HG02571 (cell line): ENCODE data around the gene CIB1.

Experiments
- ATAC-seq: cut with Tn5 transposase; IDR thresholded peaks from one replicate; pipeline ENCODE4 v1.9.1; 2021; ENCODE audit warnings: mild to moderate bottlenecking, moderate library complexity; ENCODE audit not compliant: unreplicated experiment

Gene CIB1

GRCh38 chr15:90219421-90220141 is 14.2 kb downstream of the CIB1 start:
- ATAC-seq: no peak

- ATAC-seq: no peak
Measured at GRCh38 chr15:90217671-90218394, 15.9 kb downstream of the CIB1 start.

DNA sequence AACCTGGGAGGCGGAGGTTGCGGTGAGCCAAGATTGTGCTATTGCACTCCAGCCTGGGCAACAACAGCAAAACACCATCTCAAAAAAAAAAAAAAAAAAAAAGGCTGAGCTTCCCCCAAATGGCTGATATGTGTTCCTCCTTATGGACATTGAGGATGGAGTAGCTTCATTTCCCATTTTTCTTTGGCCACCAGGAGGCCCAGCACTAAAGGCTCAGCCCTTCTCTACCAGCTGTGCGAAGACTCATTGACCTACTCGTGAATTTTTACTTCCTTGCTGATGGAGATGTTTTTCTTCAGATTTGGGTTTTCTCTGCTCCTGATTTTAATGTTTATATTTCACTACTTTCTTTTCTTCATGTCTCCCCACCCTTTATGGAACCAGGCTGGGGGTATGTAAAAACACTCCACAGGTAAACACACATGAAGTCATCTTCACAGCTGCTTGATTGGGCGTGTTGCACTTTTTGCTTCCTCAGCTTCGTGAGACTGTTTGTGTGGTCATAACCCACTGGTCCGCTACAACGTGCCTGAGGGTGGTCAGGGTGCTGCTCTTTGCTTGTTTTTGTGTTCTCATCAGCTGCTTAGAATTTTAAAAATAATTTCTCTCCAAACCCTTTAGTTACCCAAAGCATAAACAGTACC is 19.1 kb downstream of the CIB1 start:
- no peak for ATAC-seq

- ATAC-seq: no peak
Measured at GRCh38 chr15:90213818-90214204, 19.9 kb downstream of the CIB1 start.

GRCh38 chr15:90213122-90213817 is 20.5 kb downstream of the CIB1 start:
- ATAC-seq: no peak

DNA sequence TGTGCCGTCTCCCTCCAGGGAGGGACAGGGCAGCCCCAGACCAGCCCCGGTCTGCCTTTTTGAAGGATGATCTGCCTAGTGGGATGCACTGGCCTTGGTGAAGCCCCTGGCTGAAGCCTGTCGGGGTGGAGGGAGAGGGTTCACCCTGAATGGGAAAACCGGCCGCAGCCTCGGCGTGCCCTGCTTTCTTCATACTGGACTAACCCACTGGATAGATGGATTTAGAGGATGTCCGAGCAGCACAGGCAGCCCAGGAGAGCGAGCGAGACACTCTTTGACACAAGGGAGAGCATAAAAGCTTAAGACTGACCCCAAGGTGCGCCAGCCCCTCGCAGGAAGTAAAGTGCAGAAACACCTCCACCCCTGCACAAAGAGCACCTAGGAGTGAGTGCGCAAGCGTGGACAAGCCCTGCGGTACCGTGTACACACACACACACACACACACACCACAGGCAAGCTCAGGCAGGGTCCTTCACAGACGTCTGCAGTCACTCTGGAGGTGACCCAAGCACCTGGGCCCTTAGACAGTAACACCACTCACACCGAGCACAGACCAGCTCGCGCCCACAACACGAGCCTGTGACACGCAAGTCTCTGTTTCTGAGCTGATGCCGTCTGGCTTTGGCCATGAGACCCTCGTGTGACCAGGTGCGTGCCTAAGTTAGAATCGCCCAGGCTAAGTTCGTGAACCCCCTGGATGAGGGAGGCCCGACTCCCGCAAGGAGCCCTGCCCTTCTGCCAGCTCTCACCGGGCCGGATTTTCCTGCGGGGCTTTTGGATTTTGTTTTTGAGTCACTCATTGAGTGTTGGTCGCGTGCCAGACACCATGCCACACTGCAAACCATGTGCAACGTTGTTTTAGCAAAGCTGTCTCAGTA is 21.3 kb downstream of the CIB1 start:
- no peak for ATAC-seq

DNA sequence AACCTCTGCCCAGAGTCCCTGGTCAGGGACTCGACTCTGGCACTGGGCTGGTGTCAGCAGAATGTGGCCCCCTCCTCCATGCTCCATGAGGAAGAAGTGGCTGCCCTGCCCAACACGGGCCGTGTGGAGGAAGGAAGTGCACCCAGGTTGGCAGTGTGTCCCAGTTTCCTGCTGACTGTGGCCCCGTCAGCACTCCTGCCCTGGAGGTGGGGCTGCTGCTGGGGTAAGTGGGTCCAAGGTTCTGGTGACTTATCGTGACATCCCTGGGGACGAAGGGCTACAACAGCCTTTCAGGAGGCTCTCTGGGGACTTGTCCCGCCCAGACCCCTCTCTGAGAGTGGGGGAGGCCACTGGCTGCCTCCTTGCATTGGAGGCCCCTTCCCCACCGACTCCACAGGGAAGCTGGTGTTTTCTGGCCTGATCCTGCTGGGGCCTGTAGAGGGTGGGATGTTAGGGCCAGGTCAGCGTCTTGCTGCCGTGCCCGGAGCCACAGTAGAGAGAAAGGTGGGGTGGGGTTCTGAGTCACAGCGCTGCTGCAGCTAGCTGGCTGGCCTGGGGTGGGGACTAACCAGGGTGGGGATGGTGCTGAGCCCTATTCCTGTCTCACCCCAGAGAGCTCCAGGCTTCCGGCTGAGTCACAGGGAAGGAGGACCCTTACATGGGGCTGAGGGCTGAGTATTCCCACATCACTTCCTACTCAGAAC is 22.1 kb downstream of the CIB1 start:
- no peak for ATAC-seq

- ATAC-seq: no peak
Measured at GRCh38 chr15:90211009-90211408, 22.7 kb downstream of the CIB1 start.

DNA sequence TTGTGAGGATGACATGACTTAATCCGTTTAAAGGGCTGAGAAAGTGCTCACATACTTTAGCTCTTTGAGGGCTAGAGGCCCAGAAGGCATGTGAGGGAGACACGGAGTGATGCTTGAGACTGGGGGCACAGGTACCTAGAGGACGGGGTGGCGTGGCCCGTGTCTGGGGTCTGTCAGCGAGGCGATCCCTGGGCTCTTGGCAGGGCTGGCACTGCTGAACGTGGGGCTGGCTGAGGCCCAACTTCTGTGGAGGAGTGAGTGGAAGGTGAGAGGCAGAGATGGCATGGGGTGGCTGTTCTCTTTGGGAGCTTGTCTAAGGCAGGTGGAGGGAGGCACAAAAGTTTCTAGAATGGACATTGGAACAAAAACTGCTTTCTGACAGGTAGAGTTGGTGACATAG is 23.1 kb downstream of the CIB1 start:
- ATAC-seq: no peak

DNA sequence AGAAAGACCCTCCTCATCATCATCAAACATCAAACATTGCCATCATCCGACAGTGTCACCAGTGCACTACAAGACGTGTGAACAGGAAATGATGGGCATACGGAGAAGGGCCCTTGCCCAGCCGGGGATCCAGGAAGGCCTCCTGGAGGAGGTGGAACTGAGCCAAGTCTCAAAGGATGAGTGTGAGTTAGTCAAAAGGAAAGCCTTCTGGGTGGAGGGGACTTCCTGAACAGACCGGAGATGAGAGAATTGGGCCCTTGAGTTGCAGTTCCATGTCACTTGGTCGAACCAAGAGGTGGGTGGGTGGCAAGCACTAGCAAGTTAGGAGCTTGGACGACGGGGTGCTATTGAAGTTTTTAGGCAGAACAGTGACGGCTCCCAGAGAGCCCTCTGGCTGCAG is 24.1 kb downstream of the CIB1 start:
- no peak for ATAC-seq

GRCh38 chr15:90208356-90208755 is 25.4 kb downstream of the CIB1 start:
- no peak for ATAC-seq

- ATAC-seq: no peak
Measured at GRCh38 chr15:90207252-90207651, 26.5 kb downstream of the CIB1 start.

DNA sequence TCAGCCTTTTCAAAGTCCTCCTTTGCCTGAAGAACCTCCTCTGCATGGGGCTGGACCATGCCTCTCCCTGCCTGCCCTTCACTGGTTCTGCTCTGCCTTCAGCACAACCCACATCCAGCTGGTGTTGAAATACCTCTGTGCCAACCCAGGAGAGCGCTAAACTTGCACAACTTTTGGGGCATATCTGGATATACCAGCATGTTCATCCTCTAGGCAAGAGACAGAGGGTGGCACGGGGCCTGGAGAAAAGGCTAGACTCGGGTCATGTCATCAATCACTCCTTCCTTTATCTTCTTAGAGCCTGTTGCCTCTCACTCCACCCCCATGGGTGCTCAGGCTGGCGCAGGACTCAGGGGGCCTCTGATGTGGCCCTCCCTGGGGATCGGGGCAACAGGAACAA is 27.9 kb downstream of the CIB1 start:
- no peak for ATAC-seq

DNA sequence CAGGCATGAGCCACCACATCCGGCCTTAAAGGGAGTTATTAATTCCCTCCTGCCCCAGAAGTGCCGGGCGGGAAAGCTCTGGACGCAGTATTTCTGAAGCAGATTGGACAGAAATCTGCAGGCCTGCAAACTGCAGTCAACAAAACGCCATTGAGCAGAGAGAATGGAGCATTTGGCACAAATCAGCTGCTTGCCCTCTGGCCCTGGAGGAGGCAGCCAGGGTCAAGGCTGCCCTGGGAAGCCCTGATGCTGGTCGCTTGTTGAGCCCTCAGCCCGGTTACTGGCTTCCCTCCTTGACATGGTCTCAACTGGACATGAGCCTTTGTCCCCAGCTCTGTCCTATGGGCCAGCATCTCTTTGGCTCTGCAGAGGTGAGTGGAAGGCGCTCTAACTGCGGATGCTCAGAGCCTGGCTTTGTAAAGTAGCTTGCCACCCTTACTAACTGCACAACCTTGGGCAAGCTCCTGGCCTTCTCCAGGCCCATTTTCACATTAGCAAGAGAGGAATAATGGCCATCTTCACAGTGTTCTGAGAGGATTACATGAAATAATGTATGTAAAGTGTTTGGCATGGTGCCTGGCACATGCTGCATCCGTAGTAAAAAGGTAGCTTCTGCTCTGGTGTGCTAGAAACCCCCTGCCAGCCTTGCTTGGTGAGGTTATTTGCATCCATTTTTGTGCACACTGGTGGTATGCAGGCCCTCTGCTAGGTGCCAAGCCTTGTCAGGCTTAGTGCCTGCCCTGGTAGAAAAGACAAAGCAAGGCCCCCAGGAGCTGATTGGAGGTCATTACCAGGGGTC is 28.5 kb downstream of the CIB1 start:
- no peak for ATAC-seq

GRCh38 chr15:90203922-90204321 is 29.8 kb downstream of the CIB1 start:
- no peak for ATAC-seq

GRCh38 chr15:90203473-90203872 is 30.3 kb downstream of the CIB1 start:
- ATAC-seq: no peak

- no peak for ATAC-seq
Measured at GRCh38 chr15:90202929-90203328, 30.8 kb downstream of the CIB1 start.

DNA sequence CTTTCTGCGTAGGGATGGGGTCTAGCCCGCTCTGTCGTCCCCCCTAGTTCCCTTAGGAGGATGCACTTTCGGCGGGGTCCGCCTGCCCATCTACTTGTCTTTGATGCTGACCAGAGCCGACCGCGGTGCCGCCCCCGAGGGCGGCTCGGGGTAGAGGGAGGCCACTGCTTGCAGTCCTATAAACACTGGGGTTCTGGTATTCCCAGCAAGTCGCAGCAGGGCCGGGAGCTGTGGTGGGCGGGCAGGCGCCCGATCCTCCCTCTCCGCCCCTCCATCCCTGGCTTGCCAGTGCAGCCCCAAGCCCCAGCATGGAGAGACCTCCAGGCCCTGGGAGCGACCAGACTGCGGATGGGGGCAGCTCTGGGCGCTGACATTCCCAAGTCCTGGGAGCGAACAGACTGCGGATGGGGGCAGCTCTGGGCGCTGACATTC is 31.8 kb downstream of the CIB1 start:
- ATAC-seq: no peak
